NCI-H524 treated with DMSO at 0.1 percent for 48 hours (cell line): ENCODE results near the gene PSMA4.
"Not testable (repeated sequence)": the region's sequence is repeated elsewhere in the genome, so short reads cannot be mapped to it uniquely, and the experiment has no call there.

Experiments used
- DNase-seq: peaks from one replicate; lab custom pipeline; 2025; lab: John Stamatoyannopoulos, UW

The PSMA4 gene

DNA sequence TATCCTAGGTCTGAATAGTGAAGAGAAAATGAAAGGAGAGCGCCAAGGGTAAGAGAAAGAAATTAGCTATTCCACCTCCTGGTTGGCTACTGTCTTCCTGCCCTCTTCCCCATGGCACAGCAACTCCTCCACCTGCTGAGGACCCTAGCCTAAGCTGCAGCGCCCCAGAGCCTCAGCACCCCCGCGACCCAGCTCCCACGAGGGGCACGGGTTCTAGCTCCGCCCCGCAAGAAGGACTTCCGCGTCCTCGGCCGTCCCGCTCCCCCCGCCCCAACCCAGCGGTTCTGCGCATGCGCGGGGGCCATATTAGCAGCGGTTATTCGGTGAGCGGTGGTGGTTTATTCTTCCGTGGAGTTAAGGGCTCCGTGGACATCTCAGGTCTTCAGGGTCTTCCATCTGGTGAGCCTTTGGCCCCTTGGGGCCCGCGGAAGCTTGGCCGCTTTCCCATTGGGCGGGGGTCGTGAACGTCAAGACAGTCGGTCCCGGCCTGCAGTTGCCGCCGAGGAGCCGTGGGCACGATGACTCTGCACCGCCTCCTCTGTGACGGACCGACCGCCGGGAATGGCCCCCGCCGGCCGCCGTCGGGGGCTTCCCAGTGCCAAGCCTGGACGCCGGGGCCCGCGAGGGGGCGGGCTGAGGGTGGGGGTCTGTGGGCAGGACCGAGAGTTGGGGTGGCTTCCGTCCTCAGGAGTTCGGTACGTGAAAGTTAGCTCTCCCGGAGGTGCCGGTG lies at the start of gene PSMA4:
PSMA4 (plus strand) TSS at position 304 of the 730 bp plus-strand sequence. CDS start 1,484 bp downstream, outside the sequence.
- peak; percentile 66 for DNase-seq

DNA sequence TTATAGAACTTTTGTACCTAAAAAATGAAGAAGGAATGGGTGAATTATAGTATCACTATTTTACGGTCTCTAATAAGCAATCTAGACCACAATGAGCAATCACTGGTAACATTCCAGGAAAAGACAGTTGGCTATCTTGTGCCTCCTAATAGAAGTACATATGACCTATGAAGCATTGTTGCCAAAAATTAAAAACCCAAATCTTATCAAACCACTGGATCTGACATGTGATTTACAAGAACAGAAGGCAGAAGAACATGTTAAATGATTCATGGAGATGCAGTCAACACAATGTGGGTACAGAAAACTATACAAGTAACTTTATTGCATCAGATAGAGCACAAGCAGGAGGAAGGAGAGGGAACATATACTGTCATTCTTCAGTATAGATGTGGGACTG lies 47.4 kb upstream of the PSMA4 start:
- no peak for DNase-seq

DNA sequence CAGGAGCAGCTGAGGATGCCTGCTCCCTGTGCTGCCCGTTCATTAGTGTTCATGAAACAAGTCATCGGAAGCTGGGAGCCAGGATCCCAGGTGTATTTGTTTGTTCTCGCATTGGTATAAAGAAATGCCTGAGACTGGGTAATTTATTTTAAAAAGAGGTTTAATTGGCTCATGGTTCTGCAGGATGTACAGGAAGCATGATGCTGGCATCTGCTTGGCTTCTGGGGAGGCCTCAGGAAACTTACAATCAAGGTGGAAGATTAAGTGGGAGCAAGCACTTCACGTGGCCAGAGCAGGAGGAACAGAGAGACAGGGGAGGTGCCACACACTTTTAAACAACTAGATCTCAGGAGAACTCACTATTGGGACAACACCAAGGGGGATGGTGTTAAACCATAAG lies 38.4 kb upstream of the PSMA4 start:
- DNase-seq, result no peak

DNA sequence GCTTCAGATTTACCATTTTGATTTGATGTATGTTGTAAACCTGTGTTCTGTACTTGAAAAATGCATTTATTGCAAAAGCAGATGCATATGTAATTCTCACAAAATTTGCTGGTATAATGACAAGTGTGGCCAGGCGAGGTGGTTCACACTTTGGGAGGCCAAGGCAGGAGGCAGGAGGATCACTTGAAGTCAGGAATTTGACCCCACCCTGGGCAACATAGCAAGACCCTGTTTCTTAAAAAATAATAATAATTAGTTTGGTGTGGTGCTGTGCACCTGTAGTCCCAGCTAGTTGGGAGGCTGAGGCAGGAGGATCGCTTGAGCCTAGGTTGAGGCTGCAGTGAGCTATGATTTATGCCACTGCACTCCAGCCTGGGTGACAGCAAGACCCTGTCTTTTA lies 37.6 kb upstream of the PSMA4 start:
- no peak for DNase-seq

DNA sequence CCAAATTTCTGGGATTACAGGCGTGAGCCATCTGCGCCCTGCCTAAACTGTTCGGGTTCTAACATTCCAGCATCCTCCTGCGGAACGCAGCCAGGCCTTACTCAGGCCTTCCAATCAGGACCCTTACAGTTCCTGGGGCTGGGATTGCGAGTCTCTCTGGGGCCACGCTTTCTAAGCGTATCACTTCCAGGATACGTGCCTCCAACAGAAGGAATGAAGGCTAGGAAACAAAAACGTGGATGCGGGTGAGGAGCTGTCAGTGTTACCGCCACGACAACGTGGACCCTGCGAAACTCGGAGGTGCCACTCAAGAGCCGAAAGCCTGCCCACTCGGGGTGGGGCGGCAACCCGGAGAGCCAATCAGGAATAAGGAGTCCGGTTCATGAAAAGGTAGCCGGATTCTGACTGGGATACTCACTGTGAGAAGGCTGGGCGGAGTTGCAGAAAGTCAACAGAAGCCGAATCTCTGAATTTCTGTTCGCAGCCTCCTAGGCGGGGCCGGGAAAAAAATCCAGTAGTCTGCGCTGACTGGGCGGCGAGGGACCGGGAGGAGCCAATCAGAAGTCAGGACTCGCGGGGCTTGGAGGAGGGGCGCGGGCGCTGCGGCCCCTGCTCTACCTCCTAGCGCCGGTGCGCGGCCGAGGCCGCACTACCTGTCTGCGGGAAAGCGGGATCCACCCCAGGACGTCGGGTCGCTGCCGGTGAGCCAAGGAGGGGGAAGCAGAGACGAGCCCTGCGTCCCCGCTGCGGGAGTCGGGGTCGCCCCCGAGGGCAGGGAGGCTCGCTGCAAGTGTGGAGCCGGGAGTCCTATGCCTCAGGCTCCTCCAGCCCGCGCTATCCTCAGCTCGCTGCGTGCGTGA lies 33.0 kb upstream of the PSMA4 start, which contains the start of gene HYKK:
HYKK (plus strand) TSS at position 607 of the 860 bp plus-strand sequence. CDS start 5,512 bp downstream, outside the sequence.
- DNase-seq, result peak; percentile 98

DNA sequence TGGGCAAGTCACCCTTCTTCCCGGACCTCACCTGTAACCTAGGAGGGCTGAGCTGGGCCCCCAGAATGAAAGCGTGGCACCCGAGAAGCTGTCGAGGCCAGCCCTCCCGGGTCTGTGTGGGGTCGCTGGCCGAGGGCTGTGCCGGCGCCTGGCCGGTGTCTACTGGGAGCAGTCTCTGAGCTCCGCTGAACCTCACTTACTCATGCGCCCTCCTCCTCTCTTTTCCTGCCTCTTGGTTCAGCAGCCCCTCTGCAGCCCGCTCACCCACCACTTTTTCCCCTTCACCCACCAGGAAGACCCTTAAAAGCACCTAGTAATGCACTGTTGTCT lies 32.4 kb upstream of the PSMA4 start:
- DNase-seq, result no peak

DNA sequence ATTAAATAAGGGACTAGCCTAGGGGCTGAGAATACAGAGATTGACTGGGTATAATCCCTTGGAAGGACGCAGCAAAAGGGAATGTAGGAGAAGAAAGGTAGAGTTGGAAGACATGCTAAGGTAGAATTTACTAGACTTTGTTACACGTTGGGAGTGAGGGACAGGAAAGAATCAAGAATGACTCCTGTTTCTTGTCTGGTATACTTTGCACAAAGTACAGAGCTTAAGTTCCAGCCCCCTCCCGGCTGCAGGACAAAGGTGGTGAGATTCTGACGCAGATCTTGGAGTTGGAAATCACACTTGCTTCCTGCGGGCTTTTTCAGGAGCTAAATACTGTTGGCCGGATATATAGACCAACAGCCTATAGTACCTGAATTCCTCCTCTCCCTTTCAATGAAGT lies 32.0 kb upstream of the PSMA4 start:
- no peak for DNase-seq

DNA sequence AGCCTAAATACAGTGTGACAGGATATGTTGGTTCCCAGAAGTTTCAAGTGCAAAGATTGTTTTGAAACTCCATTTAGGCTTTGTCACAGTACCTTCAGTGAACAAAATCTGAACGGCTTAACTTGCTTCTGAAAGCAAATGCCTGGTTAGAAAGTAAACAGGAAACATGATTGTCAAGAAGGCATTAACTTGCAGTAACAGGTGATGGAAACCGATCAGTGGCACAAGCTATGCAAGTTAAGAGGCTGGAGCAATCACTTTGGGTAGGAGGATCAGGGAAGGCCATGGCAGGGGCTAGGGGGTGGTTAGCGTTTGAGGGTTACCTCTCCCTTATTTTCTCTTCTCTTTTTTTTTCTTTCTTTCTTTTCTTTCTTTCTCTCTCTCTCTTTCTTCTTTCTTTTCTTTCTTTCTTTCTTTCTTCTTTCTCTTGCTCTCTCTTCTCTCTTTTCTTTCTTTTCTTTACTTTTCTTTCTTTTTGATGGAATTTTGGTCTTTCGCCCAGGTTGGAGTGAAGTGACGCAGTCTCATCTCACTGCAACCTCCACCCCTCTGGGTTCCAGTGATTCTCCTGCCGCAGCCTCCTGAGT lies 30.4 kb upstream of the PSMA4 start:
- DNase-seq, result no peak

DNA sequence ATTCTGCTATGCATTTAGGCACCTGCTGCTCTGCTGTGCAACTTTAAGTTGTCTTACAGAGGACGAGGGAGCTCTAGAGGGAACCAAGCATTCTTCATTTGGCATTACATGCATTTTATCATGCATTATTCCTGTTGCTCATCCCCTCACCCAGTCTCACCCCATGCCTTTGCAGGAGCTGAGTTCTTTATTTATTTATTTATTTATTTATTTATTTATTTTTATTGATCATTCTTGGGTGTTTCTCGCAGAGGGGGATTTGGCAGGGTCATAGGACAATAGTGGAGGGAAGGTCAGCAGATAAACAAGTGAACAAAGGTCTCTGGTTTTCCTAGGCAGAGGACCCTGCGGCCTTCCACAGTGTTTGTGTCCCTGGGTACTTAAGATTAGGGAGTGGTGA lies 20.2 kb upstream of the PSMA4 start:
- DNase-seq, result not testable (repeated sequence)

DNA sequence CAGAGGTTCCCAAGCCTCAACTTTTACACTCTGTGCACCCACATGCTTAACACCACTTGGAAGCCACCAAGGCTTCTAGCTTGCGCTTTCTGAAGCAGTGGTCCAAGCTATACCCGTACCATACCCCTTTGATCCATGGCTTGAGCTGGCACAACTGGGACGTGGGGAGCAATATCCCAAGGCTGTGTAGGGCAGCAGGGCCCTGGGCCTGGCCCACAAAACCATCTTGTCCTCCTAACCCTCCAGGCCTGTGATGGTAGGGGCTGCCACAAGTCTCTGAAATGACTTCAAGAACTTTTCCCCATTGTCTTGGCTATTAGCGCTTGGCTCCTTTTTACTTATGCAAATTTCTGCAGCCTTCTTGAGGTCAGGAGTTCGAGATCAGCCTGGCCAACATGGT lies 16.0 kb upstream of the PSMA4 start:
- DNase-seq, result no peak

DNA sequence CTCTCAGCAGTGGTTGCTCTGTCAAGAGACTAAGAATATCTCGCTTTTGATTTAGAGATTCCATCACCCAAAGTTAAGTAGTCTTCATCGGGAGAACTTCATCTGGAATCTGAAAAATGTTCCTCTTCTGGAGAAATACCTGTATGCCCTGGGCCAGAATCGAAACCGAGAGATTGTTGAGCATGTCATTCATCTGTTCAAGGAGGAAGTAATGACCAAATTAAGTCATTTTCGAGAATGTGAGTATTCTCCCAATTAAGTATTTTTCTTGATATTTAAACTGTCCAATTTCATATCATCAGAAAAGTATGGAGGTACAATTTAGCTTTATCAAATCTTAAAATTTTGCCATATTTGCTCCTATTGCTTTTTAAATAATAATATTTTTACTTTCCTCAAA lies 12.9 kb upstream of the PSMA4 start:
- DNase-seq, result no peak

DNA sequence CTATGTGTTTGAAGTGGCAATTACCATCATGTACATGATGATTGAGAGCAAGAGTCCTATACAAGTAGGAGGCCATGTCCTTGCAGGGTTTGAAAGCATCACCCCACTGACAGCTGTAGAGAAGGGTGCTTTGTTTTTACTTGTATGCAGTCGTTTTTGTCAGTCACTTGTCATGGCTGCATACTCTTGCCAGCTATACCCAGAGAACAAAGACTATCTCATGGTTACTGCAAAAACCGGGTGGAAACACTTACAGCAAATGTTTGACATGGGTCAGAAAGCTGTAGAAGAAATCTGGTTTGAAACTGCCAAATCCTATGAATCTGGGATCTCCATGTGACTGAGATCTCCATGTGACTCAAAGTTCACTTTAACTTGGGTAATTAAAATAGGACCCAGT lies 6.9 kb upstream of the PSMA4 start:
- no peak for DNase-seq

DNA sequence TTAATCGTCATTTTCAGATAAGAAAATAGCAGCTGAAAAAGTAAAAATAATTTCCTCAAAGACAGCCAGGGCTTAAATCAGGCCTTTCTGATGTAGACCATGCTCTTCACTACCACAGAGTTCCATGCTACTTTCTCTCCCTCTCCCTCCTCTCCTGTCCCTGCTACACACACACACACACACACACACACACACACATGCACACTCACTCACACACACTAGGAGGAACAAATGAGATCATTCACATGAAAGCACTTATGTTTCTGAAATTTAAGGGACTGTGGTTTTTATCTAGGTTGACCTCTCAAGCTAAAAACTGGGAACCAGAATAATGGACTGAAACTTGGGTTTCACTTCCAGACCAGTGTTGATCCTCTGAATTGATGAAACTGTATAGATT lies 4.1 kb upstream of the PSMA4 start:
- no peak for DNase-seq

DNA sequence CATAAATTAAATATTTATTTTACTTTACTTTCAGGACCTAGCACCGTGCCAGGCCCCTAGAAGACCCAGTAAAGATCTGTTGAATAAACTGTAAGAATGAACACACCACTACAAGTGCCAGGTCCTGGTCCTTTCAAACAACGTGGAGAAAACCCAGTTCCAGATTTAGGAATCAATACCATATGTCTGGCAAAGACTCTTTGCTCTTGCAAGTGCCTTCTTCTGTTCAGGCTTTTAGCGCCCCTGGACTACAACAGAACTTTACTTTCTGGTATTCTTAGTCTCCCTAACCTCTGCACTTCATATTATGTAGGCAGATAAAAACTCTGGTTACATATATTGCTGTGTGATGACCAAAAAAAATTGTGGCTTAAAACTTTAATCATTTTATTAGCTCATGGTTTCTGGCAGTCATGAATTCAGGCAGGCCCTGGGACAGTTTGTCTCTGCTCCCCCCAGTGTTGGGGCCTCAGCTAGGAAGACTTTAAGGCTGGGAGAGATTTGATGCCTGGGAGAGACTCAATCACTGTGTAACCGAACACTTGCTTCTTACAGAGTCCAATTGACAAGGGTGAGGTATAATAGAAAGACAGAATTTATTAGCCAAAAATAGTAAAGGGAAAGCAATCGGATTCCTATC lies 2.9 kb upstream of the PSMA4 start:
- DNase-seq, result no peak

DNA sequence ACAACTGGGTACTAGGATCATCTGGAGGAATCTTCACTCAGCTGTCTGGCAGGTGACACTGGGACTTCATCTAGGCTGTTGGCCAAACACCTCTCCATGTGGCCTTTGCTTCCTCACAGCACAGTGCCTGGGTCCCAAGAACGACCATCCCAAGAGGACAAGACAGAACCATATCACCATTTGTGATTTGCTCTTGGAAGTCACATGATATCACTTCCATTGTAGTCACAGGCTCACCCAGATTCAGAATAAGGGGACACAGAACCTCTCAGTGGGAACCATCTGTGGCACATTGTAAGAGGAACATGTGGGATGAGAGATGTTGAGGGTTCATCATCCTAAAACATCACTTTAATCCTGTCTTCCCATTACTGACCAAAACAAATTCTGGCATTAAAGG lies 1.9 kb upstream of the PSMA4 start:
- no peak for DNase-seq

DNA sequence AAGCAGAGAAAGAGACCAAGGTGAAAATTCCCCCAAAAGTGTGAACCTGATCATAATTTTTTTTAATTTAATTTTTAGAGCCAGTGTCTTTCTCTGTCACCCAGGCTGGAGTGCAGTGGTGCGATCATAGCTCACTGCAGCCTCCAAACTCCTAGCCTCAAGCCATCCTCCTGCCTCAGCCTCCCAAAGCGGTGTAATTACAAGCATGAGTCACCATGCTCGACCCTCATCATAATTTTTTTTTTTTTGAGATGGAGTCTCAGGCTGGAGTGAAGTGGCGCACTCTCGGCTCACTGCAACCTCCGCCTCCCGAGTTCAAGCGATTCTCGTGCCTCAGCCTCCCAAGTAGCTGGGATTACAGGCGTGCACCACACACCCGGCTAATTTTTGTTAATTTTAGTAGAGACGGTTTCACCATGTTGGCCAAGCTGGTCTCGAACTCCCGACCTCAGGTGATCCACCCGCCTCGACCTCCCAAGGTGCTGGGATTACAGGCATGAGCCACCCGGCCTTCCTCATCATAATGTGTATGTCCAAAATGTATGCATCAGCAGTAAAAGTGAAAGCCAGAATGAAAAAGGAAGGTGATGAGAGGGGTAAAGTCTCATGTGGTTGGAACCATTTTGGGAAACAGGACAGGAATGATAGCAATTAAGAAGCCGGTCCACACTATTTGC lies 642 bp upstream of the PSMA4 start:
- not testable (repeated sequence) for DNase-seq

DNA sequence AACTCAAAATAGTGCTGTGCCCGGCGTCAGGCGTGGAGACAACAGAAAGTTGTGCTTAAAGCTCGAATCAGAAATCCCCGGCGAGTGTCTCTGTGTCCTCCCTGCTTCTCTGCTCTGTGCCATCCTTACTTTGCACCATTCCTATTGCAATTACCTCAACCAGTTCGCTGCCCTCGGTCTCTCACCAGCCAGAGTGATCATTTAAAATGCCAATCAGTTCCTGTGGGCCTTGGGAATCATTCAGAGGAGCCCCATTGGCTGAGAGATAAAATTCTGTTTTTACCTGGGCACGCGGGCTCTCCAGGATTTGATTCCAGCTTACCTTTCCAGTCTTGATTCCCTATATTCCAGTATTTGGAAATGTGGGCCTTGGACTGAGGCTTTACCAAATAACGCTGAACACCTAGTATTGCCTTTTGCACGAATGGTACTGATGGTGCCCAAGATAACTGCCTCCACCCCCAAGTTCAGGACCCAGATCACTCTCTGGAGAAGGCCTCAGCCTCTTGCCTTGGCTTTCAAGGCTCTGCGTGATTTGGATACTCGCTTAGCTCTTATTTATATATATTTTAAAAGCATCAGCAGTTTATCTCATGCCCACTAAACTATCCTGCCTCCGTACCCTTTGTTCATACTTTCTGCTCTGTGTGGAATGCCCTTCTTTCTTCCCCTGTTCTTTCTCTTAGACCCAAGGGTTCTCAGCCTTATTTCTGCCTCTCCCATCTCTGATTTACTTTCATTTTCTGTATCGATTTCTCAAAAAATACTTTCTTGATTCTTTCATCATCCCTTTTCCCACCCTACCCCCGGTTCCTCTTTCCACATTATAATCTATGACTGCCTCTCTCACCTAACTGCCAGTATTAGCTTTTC lies 863 bp downstream of the PSMA4 start:
- no peak for DNase-seq

DNA sequence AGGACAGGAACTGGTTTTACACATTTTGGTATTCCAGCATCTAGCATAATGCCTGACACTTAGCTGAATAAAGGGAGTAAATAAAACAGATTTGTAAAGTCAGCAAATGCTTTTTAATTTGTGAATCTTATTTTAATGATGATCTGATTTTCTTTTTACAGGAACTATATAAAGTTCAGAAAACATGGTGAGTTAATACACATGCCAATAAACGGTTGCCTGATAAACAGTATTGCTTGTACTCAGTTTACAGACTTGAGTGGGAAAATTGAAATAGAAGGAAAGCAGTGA lies 1.4 kb downstream of the PSMA4 start:
- no peak for DNase-seq

DNA sequence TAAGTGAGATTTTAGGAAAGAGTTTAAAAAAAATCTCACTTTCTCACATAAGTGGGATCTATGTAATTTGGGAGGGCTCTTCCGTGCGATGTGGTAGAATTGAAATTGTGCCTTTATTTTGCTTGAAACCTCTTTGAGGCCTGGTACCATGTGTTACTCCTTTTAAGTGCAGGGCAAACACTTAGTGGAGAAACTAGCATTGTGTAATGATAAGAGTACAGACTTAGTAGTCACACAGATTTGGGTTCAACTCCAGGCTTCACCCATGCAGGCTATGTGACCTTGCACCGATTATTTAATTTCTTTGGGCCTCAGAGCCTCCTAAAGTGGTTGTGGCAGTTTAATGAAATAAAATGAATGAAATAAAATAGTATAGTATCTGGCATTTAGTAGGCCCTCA lies 2.4 kb downstream of the PSMA4 start:
- no peak for DNase-seq

DNA sequence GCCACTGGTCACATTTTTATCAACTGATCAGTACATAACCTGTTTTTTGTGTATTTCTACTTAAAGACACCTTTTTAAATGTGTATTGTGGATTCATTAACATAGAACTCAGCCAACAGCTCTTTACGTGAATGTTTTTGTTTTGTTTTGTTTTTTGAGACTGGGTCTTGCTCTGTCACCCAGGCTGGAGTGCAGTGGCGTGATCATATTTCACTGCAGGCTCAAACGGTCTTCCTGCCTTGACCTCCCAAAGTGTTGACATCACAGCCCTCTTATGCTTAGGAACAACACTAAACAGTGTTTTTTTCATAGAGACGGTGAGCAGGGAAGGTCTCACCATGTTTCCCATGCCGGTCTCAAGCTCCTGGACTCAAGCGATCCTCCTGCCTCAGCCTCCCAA lies 9.9 kb downstream of the PSMA4 start:
- DNase-seq, result no peak

DNA sequence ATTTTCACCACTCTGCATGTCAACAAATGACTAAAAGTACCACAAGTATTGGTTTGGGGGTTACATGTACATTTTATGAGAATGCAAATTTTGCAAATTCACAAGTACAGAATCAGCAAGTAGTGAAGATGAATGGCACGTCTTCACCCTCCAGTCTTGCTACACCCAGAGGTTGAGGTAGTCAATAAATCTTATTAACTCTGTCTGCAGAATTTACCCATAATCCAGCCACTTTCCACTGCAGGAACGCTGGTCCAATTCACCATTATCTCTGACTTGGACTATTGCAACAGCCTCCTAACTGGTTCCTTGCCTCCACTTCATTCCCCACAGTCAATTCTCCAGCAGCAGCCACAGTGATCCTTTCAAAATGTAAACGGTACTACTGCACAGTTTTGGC lies 10.6 kb downstream of the PSMA4 start:
- no peak for DNase-seq
